GM18520 (cell line): ENCODE results near the gene SH2D3C.

Experiments
- ATAC-seq: cut with Tn5 transposase; IDR thresholded peaks from one replicate; pipeline ENCODE4 v1.9.1; 2021; ENCODE audit not compliant: unreplicated experiment

Gene SH2D3C

DNA sequence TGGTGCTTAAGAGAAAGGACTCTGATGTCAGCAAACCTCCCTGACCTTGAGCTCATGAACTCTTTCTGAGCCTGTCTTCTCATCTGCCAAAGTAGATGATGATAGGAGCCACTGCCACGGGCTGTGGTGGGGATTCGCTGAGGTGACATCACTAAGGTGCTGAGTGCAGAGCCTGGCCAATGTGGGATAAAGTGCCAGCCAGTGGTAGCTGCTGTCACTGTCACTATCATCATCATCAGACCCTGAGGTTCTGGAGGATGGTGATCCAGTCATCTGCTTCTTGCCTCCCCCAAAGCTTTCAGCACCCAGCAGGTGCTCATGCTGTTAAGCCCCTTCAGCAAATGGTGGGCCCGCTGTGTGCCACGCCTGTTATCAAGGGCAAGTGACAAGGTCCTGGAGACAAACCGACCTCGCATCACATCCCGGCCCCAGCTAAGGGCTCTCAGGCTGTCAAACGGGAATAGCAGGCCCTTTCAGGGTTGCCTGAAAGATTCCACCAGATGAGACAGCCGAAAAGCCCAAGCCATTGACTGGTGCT is 30.6 kb upstream of the SH2D3C start:
- ATAC-seq = no peak

DNA sequence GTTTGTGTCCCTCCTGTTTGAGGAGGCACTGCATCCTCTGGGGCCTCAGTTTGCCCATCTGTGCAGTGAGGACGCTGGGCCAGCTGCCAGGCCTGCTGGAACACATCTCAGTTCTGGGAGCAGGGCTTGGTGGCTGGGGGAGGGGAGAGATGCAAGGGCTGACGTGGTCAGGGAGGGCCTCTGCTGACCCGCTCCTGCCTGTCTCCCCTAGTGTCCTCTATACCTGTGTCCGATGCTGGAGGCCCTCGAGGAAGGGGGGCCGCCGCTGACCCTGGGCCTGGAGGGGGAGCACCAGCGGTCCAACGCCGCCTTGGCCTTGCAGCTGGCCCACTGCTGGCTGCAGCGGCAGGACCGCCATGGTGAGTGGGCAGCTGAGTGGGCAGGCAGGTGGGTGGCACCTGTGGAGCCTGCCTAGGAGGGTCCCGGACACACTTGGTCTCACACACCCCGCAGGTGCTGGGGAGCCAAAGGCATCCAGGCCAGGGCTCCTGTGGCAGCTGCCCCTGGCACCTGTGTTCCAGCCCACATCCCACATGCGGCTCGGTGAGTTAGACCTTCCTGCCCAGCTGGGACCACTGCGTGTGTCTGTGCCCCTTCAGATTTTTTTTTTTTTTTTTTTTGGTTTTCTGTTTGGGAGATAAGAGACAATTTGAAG is 30.0 kb upstream of the SH2D3C start:
- no peak for ATAC-seq

DNA sequence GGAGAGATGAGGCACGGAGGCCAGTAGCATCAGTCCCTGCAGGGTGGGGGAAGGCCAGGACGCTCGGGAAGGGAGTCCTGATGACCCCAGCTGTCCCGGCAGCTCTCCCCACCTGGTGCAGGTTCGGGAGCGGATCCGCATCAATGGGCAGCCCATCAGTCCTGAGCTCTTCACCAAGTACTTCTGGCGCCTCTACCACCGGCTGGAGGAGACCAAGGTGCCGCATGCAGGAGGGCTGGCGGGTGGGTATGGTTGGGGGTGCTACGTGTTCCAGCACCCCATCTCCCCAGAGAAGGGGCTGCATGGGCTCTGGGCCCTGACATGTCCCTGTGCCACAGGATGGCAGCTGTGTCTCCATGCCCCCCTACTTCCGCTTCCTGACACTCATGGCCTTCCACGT is 28.4 kb upstream of the SH2D3C start:
- ATAC-seq = no peak

DNA sequence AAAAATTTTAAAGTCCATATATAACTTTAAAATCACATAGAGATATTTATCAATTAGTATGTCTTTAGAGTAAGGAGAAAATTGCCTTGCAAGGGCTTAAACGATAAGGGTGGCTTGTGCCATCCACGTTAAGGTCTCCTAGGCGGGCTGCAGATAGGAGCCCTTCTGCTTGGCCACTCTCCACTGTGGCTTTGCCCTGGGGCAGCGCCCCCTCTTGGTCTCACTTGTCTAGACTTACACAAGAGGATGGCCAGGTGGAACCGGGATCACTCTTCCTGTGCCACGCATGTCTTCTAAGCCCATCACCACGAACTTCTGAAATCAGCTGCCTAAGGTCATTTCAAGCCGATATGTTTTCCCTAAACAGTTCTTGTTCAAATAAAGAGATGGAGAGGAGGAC is 27.2 kb upstream of the SH2D3C start:
- no peak for ATAC-seq

DNA sequence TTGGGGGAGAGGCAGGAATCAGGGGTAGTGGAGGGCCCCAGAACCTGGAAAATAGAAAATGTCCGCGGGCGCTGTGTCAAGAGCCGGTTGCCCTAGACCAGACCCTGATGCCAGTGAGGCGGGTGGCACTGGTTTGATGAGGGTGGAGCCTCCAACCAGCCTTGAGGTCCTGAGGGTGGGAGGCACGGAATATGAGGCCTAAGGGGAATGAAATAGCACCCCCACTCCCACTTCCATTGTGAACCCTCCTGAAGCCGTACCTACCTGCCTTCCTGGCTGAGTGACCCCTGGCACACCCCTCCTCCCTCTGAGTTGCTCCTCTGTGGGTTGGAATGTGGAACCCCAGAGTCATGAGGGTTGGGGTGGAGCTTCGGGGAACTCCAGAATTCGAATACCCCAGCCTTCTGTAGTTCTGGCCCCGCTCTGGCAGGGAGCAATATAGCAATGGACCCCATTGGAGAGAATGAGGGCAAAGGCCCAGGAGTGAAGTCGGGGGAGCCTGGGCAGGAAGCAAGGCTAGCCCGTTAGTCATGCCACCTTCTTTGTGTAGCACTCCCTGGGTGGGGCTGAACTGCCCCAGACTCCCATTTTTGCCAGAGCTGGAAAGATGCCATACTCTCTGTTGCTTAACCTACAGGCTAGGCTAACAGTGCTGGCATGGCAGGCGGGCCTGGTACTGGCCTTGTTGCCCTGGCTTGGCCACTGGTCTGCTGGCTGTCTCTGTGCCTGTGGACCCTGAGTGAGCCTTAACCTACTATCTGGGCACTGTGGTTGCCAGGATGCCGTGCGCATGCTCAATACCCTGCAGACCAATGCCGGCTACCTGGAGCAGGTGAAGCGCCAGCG is 25.3 kb upstream of the SH2D3C start:
- no peak for ATAC-seq

DNA sequence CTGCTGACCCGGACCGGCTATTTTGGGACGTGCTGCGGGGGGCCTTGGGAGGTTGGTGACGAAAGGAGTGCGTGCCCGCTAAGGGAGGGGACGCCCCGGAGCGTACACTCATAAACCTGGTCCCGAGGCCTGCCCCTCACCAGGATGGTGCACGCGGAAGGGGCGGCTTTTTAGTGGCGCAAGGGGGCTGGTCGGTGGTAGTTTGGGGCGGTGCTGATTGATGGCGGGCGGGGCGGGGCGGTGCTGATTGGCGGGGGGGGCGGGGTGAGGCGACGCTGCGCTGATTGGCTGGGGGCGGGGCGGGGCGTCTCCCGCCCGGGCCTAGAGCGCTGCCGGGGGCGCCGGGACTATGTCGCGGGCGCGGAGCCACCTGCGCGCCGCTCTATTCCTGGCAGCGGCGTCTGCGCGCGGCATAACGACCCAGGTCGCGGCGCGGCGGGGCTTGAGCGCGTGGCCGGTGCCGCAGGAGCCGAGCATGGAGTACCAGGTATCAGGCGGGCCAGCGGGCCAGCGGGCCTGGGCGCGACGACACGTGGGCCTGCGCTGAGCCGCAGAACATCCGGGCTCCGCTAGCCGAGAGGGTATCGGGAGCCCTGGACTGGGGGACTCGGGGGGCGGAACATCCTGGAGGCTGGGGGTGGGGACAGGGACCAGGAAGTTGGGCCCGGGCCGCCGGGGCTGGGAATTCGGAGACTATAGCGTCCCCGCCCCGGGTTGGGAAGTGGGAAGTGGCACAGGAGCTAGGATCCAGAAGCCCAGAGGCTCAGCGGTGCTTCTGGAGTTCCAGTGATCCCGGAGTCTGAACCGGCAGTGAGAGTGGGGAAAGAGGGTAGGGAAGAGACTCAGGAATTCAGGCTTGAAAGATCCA is 24.3 kb upstream of the SH2D3C start, which contains the start of gene FPGS:
FPGS (plus strand) TSS at position 307 of the 868 bp plus-strand sequence; CDS start at position 350, 43 bp downstream.
- peak; percentile 66 for ATAC-seq

DNA sequence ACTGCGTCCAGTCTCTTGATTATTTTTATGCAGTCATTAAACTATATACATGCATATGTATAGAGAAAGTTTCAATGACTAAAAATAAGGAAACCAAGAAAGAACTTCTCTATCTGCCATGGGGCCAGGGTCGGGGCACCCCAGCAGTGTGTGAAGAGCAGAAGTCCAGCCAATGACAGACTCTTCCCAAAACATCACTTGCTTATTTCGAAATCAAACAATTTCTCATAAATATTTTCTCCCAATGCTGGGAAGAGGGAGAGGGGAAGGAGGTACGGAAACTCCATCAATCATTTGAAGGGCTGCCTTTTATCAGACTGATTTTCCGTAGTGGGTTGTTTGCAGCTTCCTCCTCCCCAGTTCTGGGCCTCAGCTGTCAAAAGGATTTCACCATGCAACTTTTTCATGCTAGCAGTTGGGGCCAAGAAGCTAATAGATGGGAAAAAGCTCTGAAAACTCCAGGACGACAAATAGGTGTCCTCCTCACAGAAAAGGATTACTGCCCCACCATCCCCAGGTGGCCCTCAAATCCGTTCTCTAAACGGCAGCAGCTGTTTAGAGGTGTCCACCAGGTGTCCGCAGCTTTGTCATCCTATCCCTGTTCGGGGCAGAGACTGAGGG is 23.6 kb upstream of the SH2D3C start:
- ATAC-seq = no peak

DNA sequence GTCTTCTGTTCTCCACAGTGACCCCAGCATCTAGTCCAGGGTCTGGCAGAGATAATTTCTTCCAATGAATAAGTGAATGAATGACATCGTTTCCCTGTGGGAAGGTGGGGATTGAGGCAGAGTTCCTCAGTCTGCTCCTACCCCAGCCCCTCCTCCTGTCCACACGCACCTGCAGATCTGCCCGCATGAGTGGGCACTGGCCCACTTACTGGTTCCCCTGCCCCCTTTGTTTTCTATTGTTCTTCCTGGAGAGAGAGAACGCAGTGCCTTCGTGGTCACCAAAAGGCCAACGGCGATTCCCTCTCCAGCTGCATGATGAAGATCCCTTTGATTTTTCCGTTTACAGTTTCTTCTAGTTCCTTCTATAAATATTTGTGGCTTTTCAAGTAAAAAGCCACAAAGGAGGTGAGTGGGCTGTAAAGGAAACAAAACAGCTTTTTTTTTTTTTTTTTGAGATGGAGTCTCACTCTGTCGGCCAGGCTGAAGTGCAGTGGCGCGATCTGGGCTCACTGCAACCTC is 18.4 kb upstream of the SH2D3C start:
- no peak for ATAC-seq

DNA sequence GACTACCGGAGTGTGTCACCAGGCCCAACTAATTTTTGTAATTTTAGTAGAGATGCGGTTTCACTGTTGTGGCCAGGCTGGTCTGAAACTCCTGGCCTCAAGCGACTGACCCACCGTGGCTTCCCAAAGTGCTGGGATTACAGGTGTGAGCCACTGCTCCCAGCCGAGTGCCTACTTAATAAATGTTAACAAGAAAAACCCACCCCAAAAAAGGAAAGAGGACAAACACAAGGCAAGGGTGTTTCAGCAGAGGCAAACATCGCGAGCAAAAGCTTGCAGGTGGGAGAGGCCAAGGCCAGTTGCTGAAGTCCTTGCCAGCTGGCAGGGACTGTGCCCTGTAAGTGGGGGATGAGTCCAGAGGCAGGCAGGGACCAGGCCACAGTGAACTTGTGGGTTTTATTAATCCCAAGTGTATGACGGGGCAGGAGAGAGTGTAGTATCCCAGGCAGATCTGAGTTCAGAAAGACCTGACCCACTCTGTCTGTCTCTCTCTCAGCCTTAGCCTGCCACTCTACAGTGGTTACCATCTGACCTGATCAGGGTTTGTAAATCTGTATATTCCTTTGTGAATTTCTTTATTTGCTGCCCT is 17.9 kb upstream of the SH2D3C start:
- no peak for ATAC-seq

DNA sequence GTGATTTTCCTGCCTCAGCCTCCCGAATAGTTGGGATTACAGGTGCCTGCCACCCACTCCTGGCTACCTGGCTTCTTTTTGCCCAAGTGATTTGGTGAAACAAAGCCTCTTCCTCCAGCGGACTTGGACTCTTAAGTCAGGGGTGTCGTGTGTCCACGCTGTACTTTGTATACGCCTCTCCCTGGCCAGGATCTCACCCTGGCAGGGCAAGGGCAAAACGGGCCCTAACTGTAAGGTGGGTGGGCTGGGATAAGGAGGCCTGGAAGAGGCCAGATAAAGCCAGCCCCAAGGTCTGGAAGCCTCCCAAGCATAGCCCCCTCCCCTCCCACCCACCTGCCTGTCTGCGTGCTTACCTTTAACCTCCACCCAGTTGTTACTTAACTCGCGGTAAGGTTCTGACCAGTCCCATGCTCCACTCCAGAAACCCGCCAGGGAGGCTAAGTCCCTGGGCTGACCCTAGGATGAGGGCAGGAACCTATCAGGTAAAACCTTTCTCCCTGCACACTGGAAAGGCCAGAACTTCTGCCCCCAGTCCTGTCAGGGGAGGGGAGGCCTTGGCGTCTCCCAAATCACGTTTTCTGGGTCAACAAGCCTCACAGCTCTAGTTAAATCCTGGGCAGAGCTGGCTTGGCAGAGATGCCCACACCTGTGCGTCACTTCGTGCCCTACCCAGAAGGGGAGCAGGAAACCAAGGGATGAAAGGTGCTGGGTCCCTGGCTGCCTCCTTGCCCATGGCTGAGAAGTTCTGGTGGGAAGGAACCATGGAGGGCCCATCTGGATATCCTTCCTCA is 15.7 kb upstream of the SH2D3C start:
- no peak for ATAC-seq

DNA sequence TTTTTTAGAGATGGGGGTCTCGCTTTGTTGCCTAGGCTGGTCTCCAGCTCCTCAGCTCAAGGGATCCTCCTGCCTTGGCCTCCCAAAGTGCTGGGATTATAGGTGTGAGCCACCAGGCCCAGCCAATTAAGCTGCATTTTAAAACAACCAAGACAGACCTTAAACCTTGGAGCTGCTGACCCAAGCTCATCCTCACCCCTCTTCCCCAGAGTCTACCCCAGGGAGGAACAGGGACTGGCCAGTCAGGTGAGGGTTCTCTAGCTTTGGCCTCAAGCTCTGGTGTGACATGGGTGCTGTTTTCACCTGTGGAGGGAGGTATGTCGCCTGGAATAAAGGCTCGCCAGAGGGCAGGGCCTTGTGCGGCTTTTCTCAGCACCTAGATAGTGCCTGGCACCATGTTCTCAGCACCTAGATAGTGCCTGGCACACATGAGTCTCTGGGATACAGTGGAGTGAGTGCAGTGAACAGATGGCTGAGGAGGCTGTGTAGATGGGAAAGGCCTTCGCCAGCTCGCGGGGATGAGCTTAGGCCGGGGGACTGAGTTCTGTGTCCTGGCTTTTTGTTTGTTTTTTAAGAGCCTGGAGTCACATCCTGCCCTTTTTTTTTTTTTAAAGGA is 14.7 kb upstream of the SH2D3C start:
- ATAC-seq = no peak

DNA sequence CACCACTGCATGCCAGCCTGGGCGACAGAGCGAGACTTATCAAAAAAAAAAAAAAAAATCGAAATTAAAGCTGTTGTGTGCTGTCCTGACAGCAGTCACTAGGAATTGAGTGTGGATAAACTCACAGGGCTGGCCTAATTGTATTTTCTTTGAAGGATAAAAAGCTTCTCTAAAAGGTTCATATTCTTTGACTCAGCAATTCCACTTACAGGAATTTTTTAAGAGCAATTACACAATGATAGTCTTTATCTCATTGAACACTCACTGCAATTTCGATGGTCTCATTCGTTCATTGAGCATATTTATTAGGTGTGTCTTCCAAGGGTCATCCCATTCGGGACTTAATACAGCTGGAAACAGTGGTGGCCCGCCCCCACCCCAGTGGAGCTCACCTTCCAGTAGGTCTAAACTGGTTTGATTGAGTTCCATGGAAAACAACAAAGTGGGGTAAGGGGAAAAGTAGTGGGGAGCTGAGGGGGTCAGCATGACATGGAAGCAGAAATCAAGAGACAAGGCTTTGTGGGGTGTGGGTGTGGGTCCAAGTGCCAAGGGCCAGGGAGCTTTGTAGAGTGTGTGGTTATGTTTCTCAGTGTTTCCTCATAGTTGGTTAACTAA is 14.1 kb upstream of the SH2D3C start:
- no peak for ATAC-seq

DNA sequence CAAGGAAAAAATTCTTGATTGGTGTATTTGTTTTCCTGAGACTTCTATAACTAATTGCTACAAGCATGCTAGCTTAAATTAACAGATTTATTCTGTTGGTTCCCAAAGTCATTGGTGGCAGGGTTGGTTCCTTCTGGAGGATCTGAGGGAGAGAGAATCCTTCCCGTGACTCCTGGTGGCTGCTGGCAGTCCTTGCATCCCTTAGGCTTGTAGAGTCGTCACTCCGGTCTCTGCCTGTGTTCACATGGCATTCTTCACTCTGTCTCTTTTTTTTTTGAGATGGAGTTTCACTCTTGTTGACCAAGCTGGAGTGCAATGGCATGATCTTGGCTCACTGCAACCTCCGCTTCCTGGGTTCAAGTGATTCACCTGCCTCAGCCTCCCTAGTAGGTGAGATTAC is 12.6 kb upstream of the SH2D3C start:
- no peak for ATAC-seq

DNA sequence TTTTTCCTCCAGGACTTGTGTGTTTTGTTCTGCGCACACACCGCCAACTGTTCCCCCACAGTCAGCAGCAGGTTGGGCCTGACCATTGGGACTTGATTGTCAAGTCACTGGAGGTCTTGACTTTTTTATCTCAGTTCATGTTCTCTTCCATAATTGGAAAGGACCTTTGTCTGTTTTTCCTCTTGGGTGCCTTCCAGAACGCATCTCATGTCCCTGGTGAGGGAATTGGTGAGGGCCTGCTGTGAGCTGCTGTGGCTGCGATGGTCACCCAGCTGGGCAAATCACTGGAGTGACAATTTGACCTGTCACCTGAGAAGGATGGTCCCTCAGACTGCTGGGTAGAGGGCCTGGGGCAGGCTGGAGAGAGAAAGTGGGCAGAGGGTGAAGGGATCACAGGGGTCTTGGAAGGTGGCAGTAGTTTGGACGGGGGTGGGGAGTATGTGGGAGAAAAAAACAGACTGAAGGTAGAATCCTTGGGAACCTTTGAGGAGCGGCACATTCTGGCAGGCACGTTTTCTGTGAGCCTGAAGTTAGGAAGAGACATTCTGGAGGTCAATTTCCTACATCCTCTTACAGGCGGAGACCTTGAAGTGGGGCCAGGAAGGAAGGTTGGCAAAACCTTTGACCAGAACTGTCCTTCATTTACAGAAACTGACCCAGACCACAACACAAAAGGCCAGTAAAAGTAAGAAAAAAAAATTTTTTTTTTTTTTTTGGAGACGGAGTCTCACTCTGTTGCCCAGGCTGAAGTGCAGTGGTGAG is 11.8 kb upstream of the SH2D3C start:
- ATAC-seq = no peak

DNA sequence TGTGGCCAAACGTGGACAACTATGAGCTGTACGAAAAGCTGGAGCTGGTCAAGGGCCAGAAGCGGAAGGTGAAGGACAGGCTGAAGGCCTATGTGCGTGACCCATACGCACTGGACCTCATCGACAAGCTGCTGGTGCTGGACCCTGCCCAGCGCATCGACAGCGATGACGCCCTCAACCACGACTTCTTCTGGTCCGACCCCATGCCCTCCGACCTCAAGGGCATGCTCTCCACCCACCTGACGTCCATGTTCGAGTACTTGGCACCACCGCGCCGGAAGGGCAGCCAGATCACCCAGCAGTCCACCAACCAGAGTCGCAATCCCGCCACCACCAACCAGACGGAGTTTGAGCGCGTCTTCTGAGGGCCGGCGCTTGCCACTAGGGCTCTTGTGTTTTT is 10.7 kb upstream of the SH2D3C start:
- no peak for ATAC-seq

DNA sequence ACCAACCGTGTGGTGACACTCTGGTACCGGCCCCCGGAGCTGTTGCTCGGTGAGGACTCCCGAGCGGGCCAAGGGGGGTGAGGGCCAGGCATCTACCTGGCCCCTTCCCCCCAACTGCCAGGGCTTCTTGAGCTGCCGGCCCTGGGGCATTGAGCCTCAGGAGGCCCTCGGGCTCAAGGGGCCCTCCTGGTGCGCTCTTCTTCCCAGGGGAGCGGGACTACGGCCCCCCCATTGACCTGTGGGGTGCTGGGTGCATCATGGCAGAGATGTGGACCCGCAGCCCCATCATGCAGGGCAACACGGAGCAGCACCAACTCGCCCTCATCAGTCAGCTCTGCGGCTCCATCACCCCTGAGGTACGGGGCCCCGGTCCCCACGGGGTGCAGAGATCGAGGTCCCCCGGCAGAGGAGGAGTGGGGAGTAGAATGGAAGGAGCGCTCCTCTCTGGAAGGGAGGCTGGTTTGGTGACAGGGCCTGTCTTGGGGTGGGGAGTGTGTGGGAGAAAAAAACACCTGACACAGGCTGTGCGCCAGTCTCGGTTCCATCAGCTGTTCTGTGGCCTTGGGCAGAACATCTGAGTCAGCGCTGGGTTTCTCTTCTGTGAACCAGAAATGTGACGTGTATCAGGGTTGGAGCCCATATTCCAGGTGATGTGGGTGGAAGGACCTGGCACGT is 10.0 kb upstream of the SH2D3C start:
- no peak for ATAC-seq

DNA sequence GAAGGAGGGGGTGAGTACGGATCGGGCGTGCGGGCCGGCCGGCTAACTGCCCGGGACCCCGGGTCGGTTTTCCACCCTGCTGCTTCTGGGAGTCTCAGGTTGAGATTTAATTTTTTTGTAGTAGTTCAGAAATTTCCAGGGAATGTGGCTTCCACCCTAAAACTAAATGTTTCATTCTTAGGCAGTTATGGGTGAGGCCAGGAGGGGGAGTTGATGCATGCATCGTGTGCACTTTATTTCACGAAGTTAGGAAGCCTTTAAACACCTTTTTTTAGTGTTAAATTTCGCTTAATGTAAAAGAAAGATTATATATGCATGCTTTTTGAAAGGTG is 8.3 kb upstream of the SH2D3C start:
- ATAC-seq = no peak
